Measurements from ENCODE around the gene UNC5A.

DNA sequence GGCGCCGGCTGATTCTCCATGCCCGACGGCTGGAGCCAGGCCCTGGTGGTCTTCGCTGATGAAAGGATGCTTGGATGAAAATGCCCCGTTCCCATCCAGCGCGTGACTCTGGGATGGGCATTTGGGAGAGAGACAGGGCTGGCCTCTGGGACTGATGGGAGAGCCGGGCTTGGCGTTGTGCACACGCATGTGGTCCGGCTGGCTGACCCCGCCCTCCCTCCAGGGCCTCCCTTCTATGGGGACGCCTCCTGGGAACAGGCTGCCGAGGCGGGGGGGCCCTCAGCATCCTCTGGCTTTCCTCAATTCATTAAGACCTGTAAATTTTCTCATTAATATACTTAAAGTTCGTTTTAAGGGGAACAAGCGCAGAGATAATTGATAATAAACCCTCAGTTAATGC, 36.8 kb downstream of the UNC5A start:
- TF ChIP-seq, protein P1, sequence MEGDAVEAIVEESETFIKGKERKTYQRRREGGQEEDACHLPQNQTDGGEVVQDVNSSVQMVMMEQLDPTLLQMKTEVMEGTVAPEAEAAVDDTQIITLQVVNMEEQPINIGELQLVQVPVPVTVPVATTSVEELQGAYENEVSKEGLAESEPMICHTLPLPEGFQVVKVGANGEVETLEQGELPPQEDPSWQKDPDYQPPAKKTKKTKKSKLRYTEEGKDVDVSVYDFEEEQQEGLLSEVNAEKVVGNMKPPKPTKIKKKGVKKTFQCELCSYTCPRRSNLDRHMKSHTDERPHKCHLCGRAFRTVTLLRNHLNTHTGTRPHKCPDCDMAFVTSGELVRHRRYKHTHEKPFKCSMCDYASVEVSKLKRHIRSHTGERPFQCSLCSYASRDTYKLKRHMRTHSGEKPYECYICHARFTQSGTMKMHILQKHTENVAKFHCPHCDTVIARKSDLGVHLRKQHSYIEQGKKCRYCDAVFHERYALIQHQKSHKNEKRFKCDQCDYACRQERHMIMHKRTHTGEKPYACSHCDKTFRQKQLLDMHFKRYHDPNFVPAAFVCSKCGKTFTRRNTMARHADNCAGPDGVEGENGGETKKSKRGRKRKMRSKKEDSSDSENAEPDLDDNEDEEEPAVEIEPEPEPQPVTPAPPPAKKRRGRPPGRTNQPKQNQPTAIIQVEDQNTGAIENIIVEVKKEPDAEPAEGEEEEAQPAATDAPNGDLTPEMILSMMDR (conservative IDR thresholded peaks at IDR 0.05; ENCODE audit: low read depth, low read length), result no peak
- TF ChIP-seq EZH2 (IDR thresholded peaks at IDR 0.05; ENCODE audit: low read length, unreplicated experiment), result no peak

All from PC-3 (cell line).